Stimulated activated CD4-positive, alpha-beta T cell treated with anti-CD3 and anti-CD28 coated beads, Interleukin-15, amount 100 ng/mL, for 1 hour (primary cell): ENCODE measurements around the gene C16orf74.
A peak's percentile ranks its signal among the peaks of the same experiment; 100 is the strongest.

Experiments used
- DNase-seq, 2 donors: peaks; one replicate each; pipeline ENCODE4 v3.0.0-alpha.2; 2020; ENCODE audit warnings: low read depth in 1 of 2, low spot score in 1 of 2

C16orf74 gene

DNA sequence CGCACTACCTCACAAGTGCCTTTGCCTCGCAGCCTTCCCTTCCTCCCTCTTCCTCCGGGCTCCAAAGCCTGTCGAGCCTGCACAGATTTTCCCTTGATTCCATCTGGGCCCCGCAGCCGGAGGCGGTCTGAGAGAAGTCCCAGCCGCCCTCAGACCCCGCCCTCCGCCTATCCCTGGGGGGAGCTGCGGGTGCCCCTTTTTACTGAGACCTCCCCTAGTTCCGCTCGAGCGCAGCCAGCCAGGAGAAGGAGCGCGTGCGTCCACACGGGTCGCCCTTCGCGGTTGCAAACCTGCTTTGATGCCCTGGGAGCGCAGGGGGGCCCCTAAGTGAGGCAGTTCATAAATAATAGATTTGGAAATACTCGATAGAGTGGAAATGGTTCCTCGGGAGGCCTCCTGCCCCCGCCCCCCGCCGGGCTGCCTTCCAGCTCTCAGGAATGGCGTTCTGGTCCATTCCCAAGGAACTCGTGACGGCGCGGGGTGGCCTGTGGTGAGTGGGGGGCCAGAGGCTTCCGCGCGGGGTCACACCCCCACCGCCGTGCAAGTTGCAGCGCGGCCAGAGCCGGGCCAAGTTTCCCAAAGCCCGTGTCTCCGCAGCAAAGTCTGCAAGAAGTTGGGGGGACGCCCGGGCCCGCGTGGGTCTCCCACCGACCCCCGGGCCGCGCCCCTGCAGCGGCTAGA is 610 bp downstream of the C16orf74 start:
- no peak for DNase-seq

DNA sequence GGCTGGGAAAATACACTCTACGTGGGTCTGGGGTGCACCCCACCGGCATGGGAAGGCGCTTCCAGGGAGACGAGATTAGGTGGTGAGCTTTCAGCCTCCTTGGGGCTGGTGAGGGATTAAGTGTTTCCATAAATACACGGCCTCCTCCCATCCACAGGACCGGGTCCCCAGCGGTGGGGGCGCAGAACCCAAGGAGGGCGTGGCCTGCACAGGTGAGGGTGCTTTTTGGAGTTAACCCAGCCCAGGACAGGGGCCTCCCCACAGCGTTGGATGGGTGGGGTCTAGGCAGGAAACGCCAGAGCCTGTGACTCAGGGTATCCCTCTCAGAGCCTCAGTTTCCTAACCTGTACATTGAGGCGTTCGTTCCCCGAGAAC is 1.1 kb downstream of the C16orf74 start:
- DNase-seq = no peak

DNA sequence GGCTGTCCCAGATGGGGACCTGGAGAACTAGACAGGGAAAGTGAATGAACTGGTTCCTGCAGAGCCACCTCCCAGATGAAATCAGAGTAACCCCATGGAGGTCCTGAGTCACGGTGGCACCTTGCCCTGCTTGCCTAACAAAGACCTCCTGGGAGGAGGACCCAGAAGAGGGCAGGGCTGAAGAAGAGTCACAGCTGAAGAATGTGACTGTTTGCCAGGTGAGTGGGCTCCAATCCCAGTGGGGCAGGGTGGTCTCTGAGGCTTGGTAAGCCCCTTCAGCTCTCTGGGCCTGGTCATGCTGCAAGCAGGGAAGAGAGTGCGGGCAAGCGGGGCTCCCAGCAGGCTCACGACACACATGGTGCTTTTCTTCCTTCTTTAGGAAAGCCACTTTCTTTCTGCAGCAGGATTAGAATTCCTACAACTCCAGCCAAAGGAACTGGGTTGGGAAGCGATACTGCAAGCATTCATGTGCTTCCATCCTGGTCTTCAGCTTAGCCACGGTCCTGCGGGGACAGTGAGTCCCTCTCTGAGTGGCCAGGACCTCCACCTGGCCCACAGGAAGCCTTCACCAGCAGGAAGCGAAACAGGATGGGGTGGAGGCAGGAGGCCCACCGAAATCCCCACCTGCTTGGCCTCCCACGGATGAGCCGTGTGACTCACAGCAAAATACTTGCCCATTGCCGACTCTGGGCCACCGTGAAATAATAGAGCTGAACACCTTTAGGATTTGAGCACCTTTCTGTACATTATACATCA is 4.3 kb downstream of the C16orf74 start:
- DNase-seq = no peak

DNA sequence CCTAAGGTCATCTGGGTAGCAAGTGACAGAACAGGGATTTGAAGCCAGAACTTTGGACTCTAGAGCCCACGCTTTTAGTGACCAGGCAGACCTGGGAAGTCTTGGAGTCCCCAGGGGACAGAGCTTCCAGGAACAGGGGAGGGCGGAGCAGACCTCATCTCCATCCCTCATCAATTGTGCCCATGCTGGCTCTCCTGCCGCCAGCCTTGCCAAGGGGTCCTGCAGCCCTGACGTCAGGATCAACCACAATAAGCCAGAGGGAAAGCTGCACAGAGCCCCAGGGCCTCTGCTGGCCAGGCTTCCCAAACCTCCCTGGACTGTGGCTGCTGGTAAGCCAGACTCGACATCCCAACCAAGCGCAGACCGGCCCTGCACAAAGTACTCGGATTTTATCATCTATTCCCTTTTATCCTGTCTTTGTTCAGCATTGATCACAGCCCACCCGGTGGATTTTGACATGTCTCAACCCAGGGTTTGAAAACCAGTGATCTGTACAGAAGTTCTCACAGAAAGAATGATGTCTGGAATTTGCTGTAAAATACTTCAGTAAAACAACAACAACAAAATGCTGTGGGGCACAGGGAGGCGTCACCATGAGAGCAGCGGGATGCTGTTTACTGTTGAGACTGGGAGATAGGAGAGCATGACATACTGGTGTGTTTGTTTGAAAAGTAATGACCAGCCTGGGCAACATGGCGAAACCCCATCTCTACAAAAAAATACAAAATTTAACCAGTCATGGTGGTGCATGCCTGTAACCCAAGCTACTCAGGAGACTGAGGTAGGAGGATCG is 11.8 kb downstream of the C16orf74 start:
- DNase-seq = no peak

DNA sequence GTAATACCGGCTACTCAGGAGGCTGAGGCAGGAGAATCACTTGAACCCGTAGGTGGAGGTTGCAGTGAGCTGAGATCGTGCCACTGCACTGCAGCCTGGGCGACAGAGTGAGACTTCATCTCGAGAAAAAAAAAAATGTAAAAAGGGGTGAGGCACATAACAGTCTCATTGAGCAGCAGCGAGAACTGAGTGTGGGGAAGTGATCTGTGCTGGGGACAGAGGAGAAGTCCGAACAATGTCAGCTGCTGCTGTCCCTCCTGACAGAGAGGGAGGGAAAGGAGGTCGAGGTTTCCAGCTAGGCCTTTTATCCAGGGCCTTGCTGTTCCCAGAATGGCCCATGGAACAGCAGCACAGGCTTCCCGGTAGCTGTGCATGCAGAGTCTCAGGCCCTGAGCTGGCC is 14.0 kb downstream of the C16orf74 start:
- DNase-seq = no peak

DNA sequence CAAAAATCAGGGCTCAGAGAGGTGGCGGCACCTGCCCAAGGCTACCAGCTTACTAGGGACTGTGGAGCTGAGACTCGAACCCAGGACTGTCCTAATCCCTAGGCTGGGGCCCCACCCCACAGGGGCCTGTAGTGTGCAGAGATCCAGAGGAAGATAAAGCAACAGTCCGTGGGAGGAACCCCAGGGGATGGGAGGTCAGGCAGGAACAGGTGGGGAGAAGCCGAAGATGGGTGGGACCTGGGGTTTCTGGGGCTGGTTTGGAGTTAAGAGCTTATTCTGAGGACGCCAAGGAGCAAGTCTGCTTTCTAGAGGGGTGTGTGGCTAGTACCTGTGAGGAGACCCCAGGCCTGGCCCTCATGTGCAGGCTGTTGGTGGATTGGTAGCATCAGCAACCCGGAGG is 14.9 kb downstream of the C16orf74 start:
- DNase-seq = no peak

DNA sequence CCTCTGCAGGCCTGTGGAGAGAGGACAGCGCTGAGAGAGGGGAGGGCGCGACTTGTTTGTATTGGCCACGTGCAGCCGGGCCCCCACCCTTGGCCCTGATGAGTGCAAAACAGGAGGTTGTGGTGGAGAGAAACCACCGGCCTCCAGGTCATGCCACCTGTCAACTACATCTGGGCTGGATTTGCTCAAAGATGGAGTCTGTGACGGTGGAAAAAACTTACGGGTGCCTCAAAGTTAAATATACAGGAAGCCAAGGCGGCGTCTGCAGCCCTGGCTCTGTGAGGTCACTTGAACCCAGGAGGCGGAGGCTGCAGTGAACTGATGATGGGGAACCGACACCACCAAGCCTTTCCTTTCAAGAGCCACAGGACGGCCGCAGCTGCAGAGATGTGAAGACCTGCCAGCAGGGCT is 15.7 kb downstream of the C16orf74 start:
- DNase-seq = peak in 1 of 2 donors; percentile 15

DNA sequence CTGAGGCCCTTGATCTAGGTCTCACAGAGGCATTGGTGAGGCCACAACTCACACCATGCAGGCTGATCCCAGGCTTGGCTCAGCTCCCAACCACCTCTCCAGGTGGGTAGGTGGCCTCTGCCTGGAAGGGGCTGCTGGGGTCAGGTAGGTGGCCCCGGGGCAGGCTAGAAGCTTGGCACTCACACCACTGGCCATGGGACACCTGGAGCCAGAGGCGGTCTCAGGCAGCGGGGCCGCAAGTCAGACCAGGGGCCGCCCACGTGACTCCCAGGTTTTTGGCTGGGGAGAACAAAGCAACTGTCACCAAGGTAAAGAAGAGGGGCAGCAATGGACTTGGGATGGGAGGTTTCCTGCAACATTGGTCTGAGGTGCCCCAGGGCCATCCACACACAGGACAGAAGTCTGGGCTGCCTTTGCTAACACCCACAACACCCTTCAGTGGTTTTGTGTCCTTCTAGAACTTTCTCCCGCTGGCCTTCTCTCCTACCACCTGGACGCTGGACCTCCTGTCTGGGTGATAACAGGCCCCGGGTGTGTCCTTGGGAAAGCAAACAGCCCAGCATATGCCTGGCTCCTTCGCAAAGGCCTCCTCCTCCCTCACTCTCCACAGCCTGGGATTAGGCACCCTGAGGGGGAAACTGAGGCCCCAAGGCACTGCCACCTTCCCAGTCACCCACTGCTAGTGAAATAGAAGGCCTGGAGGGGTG is 16.4 kb downstream of the C16orf74 start:
- DNase-seq = no peak

DNA sequence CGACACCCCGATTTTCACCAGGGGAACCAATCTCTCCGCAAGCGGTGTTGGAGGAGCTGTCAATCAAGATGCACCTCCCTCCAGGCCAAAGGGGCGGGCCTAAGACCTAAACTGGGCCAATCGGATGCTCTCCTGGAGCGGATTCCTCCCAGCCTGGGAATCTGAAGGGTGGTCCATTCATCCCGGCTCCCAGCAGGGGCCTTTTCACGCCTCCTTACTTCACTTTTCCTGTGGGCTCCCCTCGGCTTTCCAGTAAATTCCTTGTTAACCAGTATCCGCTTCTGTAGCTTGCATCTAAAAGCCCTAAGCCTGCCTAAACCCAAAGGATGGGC is 17.1 kb downstream of the C16orf74 start:
- DNase-seq = no peak

DNA sequence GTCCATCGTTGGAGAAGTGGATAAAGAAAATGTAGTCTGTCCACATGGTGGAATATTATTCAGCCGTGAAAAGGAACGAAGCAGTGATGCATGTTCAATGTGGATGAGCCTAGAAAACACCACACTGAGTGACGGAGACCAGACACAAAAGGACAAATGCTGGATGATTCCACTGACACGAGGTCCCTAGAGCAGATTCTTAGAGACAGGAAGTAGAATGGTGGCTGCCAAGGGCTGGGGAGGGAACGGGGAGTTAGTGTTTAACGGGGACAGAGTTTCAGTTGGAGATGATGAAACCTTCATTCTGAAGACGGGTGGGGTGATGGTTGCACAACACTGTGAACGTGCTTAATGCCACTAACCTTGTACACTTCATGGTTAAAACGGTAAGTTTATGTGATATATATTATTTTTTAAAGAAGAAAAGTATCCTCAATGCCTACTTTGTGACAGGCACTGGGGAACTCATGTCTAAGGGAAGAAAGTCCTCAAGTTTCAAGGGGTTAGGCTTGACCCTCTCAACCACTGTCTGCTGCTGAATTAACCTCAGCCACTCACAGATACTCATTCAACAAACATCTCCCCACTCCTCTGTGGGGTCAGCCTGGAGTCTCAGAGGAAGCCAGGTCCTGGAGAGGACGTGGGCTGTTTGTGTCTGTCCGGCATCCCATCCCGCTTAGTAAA is 17.6 kb downstream of the C16orf74 start:
- no peak for DNase-seq

DNA sequence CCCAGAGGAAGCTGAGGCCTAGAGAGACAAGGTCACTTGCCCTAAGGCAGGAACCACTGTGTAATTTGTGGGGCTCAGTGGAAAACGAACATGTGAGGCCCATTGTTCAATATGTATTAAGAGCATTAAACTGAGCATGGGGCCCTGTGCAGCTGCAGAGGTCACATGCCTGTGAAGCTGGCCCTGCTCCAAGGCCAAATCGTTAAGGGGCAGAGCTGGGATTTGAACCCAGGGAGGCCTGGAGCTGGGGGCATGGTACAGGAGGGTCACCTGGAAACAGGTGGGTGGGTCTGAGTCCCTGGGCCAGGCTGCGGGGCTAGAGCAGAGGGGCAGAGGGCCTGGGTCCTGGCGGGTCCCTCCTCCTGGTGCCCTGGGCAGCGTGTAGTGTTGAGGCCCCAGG is 19.7 kb downstream of the C16orf74 start:
- no peak for DNase-seq

DNA sequence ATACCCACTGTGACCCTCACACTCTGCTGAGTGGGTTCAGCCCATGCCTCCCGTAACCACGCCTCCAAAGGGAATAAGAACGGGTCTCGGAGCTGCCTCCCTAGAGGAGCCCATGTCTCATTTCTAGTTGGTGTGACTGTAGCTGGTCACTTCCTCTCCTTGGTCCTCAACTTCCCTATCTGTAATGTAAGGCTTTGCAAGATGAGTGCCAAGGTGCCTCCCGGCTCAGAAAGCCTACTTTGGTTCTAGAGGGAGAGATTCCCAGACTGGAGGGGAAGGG is 20.8 kb downstream of the C16orf74 start:
- DNase-seq = no peak

DNA sequence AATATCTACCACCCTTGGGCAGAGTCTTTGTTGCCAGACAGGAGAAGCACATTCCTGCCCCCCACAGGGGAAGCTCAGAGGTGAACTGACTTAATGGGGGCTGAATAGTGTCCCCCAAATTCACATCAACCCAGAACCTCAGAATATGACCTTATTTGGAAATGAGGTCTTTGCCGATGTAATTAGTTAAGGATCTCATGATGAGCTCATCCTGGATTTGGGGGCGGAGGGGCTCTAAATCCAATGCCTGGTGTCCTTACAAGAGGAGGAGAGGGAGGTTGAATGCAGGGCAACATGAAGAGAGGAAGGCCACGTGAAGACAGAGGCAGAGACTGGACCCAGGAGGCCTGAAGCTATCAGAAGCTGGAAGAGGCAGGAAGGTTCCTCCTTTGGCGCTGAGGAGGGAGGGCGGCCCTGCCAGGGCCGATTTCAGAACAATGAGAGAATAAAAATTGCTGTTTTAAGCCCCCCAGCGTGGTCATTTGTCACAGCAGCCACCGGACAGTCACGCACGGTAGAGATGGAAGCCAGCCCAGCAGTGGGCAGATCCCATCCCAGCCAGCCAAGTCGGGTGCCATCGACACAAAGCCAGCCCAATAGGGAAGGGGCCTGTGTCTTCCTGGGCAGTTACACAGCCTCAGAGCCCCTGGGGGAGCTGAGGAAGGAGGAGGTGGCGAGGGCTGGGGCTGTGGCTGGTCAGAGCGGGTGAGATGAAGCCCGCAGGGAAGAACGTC is 21.3 kb downstream of the C16orf74 start:
- no peak for DNase-seq

DNA sequence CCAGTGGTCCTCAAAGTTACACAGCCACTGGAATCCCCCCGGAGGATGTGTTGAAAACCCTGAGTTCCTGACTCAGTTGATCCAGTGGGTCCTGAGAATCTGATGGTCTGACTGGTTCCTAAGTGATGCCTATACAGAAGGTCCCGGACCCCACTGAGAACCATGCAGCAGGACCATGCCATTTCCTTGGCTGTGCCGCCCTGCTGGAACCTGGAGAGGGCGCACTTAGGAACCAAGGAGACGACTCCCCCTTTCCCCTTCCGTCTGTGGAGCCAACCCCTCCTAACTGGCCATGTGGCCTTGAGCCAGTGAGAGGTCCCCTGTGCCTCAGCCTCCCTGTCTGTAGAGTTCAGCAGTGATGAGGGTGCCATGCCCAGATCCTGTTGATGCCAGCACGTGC is 22.0 kb downstream of the C16orf74 start:
- DNase-seq = no peak

DNA sequence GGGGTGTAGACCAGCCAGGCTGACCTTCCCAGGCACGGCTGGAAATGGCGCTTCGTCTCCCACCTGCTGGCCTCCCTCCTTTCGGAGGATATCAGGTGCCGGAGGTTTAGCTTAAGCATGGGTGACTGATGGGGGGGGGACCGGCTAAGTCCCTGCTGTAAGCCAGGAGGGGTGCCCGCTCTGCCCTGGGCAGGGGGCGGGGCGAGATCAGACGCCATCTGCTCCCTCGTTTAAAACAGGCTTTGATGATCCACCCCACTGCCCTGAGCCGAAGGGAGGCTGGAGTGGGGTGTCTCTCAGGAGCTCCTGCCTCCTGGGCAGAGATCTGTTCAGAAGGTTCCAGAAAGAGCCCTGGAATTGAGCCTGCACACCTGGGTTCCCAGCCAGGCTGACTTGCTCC is 26.0 kb downstream of the C16orf74 start:
- no peak for DNase-seq

DNA sequence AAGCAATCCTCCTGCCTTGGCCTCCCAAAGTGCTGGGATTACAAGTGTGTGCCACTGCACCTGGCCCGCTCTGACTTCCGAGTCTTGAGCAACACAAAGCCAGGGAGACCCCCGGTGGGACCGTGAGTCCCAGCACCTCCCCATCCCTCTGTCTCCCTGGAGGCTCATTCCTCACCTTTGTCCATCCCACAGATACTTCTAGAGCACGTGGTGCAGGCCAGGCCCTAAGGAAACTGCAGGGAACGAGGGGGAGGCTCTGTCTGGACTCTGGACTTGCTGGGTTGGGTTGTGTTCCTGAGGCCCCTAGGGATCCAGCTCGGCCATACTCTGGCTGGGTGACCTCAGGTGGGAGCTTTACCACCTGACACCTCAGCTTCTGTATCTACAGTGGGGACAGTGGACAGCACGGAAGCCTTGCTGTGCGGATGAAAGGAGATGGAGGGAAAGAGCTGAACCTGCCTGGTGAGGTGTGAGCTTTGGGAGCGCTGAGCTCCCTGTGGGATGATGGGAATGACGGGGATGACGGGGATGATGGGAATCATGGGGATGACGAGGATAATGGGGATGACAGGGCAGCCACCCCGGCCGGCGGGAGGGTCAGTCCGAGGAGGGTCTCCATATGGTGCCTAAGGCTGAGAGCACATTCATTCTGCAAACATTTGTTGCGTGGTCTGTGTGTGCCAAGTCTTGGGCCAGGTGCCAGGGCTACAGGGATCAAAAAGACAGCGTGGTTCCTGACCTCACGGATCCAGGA is 26.6 kb downstream of the C16orf74 start:
- DNase-seq = no peak

DNA sequence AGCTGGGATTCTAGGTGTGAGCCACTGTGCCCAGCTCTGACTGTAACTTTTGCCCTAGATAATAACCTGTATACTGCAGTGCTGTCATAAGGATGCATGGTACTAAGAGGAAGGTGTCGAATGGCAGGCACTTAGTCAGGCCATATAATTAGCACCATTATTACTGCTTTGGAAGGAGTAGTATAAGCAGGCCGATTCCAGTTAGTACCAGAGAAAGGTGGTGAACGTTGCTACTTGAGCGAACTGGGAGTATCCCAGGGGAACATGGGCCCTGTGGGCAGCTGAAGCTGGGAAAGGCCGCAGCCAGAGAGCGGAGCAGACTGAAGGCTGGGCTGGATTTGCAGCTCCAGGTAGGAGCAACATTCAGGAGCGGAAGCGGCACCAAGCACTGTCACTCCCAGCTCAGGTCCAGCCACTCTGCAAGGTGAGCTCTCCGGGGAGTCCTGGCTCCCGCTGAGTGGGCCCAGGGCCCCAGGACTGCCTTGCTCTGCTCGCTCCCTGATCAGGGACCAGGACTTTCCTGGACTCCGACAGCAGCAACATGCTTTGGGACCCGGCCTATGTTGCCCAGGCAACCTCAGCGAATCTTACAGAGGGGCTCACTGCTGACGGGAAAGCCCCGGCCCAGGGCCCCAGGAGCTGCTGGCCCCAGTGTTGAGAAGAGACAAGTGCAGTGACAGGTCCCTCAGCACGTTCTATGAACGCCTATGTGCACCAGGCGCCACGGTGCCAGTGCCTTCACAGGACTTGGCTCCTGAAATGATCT is 28.6 kb downstream of the C16orf74 start:
- DNase-seq = no peak

DNA sequence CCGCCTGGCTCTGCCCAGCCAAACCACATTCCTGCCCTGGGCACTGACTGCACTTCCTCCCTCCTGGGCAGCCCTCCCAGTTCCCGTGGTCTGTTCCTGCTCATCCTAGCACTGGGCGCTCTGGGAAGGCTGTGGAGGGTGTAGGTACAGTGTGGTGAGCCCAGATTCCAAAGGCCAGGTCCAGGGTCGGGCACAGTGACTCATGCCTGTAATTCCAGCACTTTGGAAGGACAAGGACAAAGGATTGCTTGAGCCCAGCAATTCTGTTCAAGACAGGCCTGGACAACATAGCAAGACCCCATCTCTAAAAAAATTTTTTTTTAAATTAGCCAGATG is 30.6 kb downstream of the C16orf74 start:
- DNase-seq = no peak

DNA sequence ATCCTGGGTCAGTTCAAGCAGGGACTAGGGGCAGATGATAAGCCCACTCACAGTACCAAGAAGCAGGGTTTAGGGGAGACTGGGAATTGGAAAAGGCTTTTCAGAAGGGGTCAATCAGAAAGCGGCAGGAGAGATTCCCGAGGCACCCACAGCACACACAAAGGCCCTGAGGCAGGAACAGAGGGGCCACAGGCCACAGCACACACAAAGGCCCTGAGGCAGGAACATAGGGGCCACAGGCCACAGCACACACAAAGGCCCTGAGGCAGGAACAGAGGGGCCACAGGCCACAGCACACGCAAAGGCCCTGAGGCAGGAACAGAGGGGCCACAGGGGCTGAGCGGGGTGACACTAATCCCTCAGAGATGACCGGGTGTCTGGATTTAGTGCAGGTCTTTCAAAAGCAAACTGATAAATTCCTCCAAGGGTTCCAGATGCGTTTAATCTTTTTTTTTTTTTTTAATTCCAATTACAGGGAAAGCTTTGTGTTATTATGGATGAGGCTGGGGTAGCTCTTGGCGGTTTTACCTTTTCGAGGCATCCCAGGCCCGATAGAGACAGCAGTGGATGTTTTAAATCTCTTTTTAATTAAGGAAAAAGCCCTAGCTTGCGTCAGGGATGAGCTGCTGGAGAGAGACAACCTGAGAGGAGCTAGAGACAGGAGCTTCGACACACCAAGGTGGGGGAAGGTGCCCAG is 31.1 kb downstream of the C16orf74 start:
- DNase-seq = no peak
